Gastrocnemius medialis (tissue), 4 donors: ENCODE results near the gene BOD1L1. TPM values are rescaled to one million over a fixed set of nuclear protein-coding genes. Genes with fewer than 3 reads are reported as not detected.
A peak's percentile ranks its signal among the peaks of the same experiment; 100 is the strongest.

ENCODE experiments used
- ATAC-seq, 2 donors: fragments of 150-250 bp; one replicate each; pipeline ENCODE4 v1.9.1; 2016
- DNase-seq, 2 donors: peaks; one replicate each; pipeline ENCODE4 v3.0.0-alpha.2; 2019
- H3K27ac ChIP-seq, 4 donors: fragments of 200-600 bp; sonication (generic); 1 replicate in 1 of 4; 2 replicates in 3 of 4; pipeline ENCODE4 v1.5.1; 2016 to 2018; ENCODE audit warnings: mild to moderate bottlenecking in 2 of 4, moderate library complexity in 1 of 4
- H3K27me3 ChIP-seq, 3 donors: fragments of 200-600 bp; sonication (generic) in 2 of 3; 1 replicate in 1 of 3; 2 replicates in 2 of 3; pipeline versions ENCODE4 v1.5.1 to v1.6.0; 2016 to 2019; ENCODE audit warnings: mild to moderate bottlenecking in 1 of 3, moderate library complexity in 1 of 3
- H3K36me3 ChIP-seq, 2 donors: fragments of 200-600 bp; sonication (generic) in 1 of 2; one replicate each; pipeline ENCODE4 v1.5.1; 2017 to 2018
- H3K4me1 ChIP-seq, 2 donors: fragments of 200-600 bp; sonication (generic) in 1 of 2; one replicate each; pipeline ENCODE4 v1.5.1; 2016 to 2017; ENCODE audit warnings: mild to moderate bottlenecking in 2 of 2
- H3K4me3 ChIP-seq, 4 donors: fragments of 200-600 bp; sonication (generic) in 3 of 4; 1 replicate in 1 of 4; 2 replicates in 3 of 4; pipeline ENCODE4 v1.5.1; 2016 to 2019; ENCODE audit warnings: mild to moderate bottlenecking in 2 of 4
- H3K9me3 ChIP-seq, 3 donors: fragments of 200-600 bp; sonication (generic) in 2 of 3; 1 replicate in 1 of 3; 2 replicates in 2 of 3; pipeline ENCODE4 v1.5.1; 2016 to 2019
- POLR2A ChIP-seq, 2 donors: fragments of 450-650 bp; IDR thresholded peaks; one replicate each; pipeline ENCODE4 v1.6.1; 2017; ENCODE audit warnings: antibody characterized with exemption in 2 of 2, mild to moderate bottlenecking in 2 of 2, moderate library complexity in 2 of 2
- in situ Hi-C, 4 donors: fragments of 200-750 bp; cut with MboI; loops; one replicate each; pipeline versions ENCODE4 v1.15.0 to v1.8.0; 2017; ENCODE audit warnings: low sequenced_read_pairs in 4 of 4
- intact Hi-C: fragments of 100-400 bp; cut with DNase I; formaldehyde crosslinking; loops from one replicate; pipeline ENCODE4 v1.15.1; 2023; ENCODE audit warnings: low total_unique reads
- total RNA-seq, 4 donors: library from RNA; depleted of rRNA; stranded (reverse); fragments of >200 nt; gene quantifications; one replicate each; pipeline versions ENCODE4 v1.1.0 to v1.2.3, GENCODE V29; 2016
- TF ChIP-seq, protein P1 (sequence below), 5 experiments: fragments of 450-650 bp in 3 of 5; fragments of 200-600 bp in 2 of 5; sonication (generic) in 2 of 5; IDR thresholded peaks in 4 of 5; conservative IDR thresholded peaks in 1 of 5; 1 replicate in 4 of 5; 2 replicates in 1 of 5; pipeline ENCODE4 v1.5.1; 2016 to 2019; ENCODE audit warnings: antibody characterized with exemption in 5 of 5, mild to moderate bottlenecking in 3 of 5, moderate library complexity in 3 of 5

The BOD1L1 gene
- total RNA-seq, 4 donors from 2014 or later: 11.9 to 14.7 (median 13.0) TPM

- Histone ChIP-seq H3K9me3 (peaks cover 0 to 7% (median 0%) of the 10 kb centered on the region in 3 donors), H3K4me3 (peak overlapping the region in 3 of 4 donors; percentile 10 to 44 (median 35)), H3K36me3 (no peaks in the 10 kb centered on the region), H3K4me1 (peaks cover 9 to 21% of the 10 kb centered on the region in 2 donors), H3K27me3 (peaks cover 66 to 78% (median 67%) of the 10 kb centered on the region in 3 donors), H3K27ac (no peak overlapping the region)
- no peak for TF ChIP-seq POLR2A (IDR thresholded peaks at IDR 0.05)
- TF ChIP-seq, protein P1, sequence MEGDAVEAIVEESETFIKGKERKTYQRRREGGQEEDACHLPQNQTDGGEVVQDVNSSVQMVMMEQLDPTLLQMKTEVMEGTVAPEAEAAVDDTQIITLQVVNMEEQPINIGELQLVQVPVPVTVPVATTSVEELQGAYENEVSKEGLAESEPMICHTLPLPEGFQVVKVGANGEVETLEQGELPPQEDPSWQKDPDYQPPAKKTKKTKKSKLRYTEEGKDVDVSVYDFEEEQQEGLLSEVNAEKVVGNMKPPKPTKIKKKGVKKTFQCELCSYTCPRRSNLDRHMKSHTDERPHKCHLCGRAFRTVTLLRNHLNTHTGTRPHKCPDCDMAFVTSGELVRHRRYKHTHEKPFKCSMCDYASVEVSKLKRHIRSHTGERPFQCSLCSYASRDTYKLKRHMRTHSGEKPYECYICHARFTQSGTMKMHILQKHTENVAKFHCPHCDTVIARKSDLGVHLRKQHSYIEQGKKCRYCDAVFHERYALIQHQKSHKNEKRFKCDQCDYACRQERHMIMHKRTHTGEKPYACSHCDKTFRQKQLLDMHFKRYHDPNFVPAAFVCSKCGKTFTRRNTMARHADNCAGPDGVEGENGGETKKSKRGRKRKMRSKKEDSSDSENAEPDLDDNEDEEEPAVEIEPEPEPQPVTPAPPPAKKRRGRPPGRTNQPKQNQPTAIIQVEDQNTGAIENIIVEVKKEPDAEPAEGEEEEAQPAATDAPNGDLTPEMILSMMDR (IDR thresholded peaks at IDR 0.05 in 4 of 5, conservative IDR thresholded peaks at IDR 0.05 in 1 of 5): peak; percentile 60 to 90 (median 81)
- in situ Hi-C loops (loop anchor here (5.0 to 25.0 kb wide), 4 partner anchors 697 to 814 kb away; no protein-coding TSS in a partner anchor), intact Hi-C loops (loop anchor here (1.0 to 2.0 kb wide), 2 partner anchors 697 to 820 kb away; no protein-coding TSS in a partner anchor)
- DNase-seq (peak in 1 of 2 donors; percentile 40), ATAC-seq (peak; percentile 60)
Observed at GRCh38 chr4:13548984-13549546, 78.5 kb downstream of the BOD1L1 start.

DNA sequence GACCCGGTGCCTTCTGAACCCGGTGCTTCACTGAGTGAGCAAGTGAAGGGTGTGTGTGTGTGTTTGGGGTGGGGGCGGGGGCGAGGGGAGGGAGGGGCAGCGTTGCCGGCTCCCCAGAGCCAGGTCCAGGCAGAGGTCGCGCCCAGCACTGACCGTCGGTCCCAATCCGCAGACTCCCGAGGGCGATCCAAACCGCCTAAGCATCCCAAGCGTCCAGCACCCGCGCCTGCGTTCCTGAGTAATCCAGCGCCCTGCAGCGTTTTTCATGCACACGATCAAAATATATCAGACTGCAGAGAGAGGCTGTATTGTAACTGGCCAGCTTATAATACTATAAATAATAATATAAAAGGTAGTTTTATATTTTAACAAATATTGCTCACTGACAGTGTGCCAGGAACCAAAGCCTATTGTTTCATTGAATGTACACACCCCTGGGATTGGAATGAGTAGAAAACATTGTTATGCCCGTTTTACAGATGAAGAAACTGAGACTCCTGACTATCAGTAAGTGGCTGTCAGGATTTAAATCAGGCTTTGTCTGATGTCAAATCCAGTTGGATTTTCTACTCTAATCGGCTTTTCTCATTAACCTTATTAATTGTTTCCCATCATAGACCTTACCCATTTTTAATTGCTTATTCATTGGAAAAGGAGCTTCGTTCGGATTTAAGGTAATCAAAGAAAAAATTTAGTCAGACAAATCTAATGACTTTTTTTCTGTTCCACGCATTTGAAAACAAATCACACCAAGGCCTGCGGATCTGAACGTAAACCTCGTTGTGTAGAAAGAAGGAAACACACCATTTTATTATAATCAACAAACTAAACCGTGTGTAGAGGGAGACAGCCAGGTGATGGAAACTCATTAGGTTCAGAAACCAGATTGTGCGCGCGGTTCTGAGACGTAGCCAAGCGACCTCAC lies 79.2 kb downstream of the BOD1L1 start:
- ATAC-seq (no peak), DNase-seq (no peak)
- peak overlapping the region in 1 of 4 donors; percentile 45 for H3K4me3 ChIP-seq
- peaks cover 9 to 21% of the 10 kb centered on the region in 2 donors for H3K4me1 ChIP-seq
- peaks cover 0 to 7% (median 0%) of the 10 kb centered on the region in 3 donors for H3K9me3 ChIP-seq
- H3K36me3 ChIP-seq: no peaks in the 10 kb centered on the region
- H3K27ac ChIP-seq: no peak overlapping the region
- in situ Hi-C loops: loop anchor here (5.0 to 25.0 kb wide), 4 partner anchors 696 to 814 kb away; no protein-coding TSS in a partner anchor
- TF ChIP-seq, protein P1 (IDR thresholded peaks at IDR 0.05 in 4 of 5, conservative IDR thresholded peaks at IDR 0.05 in 1 of 5): no peak
- TF ChIP-seq POLR2A (IDR thresholded peaks at IDR 0.05): no peak
- peaks cover 73 to 85% (median 75%) of the 10 kb centered on the region in 3 donors for H3K27me3 ChIP-seq
- intact Hi-C loops: loop anchor here (2.0 kb wide), 1 partner anchor 820 kb away; no protein-coding TSS in a partner anchor

GRCh38 chr4:13547485-13548041 lies 80.0 kb downstream of the BOD1L1 start:
- Histone ChIP-seq H3K9me3 (peaks cover 0 to 7% (median 0%) of the 10 kb centered on the region in 3 donors), H3K27me3 (peaks cover 81 to 93% (median 82%) of the 10 kb centered on the region in 3 donors), H3K4me3 (peak overlapping the region in 3 of 4 donors; percentile 28 to 45 (median 32)), H3K27ac (no peak overlapping the region), H3K4me1 (peaks cover 9 to 21% of the 10 kb centered on the region in 2 donors), H3K36me3 (no peaks in the 10 kb centered on the region)
- TF ChIP-seq POLR2A (IDR thresholded peaks at IDR 0.05): no peak
- TF ChIP-seq, protein P1 (IDR thresholded peaks at IDR 0.05 in 4 of 5, conservative IDR thresholded peaks at IDR 0.05 in 1 of 5): no peak
- ATAC-seq (no peak), DNase-seq (no peak)
- in situ Hi-C loops: loop anchor here (5.0 to 25.0 kb wide), 4 partner anchors 695 to 813 kb away; no protein-coding TSS in a partner anchor
- intact Hi-C loops: loop anchor here (2.0 kb wide), 1 partner anchor 819 kb away; no protein-coding TSS in a partner anchor

- H3K9me3 ChIP-seq: peaks cover 0 to 7% (median 0%) of the 10 kb centered on the region in 3 donors
- H3K36me3 ChIP-seq: no peaks in the 10 kb centered on the region
- peaks cover 10 to 23% of the 10 kb centered on the region in 2 donors for H3K4me1 ChIP-seq
- intact Hi-C loops: no loop called here
- TF ChIP-seq, protein P1 (IDR thresholded peaks at IDR 0.05 in 4 of 5, conservative IDR thresholded peaks at IDR 0.05 in 1 of 5): no peak
- no peak for ATAC-seq
- H3K27ac ChIP-seq: no peak overlapping the region
- peaks cover 86 to 95% (median 88%) of the 10 kb centered on the region in 3 donors for H3K27me3 ChIP-seq
- in situ Hi-C loops: loop anchor here (5.0 to 25.0 kb wide), 4 partner anchors 695 to 812 kb away; no protein-coding TSS in a partner anchor
- H3K4me3 ChIP-seq: peak overlapping the region in 3 of 4 donors; percentile 28 to 45 (median 32)
- DNase-seq: no peak
Observed at GRCh38 chr4:13546941-13547484, 80.5 kb downstream of the BOD1L1 start.
